Measurements from ENCODE around the gene BCAN.

Gene BCAN

DNA sequence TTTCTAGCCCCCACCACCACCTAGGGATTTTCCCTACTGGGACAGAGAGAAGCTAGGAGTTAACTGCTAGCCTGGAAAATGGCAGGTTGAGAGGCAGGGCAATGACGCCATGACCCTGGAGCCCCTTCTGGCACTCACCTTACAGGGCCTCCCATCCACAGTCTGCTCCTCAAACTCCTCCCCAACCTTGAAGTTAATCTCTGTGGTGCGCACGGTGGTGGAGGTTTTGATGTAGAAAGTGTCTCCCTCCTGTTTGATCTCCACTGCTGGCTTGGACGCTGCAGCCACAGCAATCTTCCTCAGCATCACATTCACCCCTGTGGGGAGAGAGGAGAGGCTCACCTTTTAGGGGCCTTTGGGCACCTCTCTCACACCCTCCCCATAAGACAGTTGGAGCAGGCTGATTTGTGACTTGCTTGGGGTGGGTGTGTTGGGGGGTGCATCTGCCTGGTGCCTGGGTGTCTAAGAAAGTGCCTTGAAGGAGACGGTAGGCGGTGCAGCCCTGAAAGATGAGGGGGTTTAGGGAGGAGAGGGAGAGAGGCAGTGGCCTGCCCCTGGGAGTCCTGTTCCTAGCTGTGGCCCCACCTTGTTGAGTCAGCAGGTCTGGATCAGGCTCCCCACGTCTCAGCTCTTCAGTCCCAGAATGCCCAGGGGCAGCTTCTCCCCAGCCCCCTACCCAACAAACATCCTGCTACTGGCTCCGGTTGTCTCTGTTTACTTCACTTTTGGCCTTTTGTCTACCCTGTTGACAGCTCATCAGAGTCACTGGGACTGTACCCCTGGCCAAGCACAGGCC, 59.0 kb downstream of the BCAN start:
- DNase-seq (ENCODE audit: low read depth), result no peak

DNA sequence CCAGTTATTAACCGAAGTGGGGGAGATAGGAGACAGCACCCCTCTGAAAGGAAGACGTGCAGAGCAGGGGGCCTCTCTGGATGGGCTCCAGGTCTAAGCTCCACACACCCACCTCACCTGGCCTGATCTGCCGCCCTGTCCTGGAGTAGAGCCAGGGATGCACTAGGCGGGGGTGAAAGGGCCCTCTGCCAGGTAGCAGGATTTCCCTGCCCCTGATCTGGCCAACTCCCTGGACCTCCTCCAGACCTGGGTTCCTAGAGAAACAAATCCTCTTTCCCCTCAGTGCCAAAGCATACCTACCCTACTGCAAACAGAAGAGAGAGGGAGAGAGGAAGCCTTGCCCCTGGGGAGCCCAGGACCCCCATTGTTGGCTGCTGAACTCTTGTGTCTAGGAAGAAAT, 61.4 kb downstream of the BCAN start:
- DNase-seq (ENCODE audit: low read depth), result no peak

DNA sequence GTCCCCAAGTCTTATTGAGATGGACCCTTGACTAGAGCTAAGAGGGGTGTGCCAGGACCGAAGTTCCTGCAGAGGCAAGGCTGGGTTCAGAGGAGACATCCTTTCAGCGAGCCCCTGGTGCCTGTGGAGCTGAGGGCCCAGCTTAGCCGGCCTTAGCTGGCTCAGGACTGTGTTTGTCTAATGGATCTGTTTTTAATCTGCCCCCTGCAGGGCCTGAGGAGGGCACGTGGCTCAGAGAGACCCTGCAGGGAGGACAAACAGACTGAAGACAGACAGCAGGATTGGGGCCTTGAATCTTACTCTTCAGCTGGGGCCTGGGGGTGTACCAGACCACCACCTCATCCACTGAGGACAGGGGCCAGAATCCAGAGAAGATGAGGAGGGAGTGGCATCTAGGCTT, 61.8 kb downstream of the BCAN start:
- no peak for DNase-seq (ENCODE audit: low read depth)

DNA sequence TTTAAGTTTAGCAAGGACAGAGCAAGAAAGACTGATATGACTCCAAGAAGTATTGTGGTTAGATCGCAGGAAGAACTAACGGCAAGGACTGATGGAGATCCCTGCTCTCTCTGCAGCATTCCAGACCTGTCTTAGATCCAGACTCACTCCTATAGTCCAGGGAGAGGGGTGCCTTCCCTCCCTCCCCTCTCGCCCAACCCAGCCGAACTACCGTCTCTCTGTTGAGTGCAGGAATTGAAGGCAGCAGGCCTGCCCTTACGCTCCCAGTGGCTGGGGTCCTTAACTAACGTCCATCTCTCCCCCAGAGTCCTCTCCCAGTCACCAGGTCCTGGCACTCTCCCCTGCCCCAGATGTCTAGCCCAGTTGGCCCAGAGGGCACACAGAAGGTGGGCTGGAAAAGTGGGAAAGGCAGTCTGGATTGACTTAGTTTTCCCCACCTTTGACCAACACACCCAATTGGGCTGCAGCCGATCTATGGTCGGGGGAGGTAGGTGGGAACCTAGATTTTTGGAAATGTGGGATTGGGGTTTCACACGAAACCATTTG, 62.3 kb downstream of the BCAN start:
- no peak for DNase-seq (ENCODE audit: low read depth)

- DNase-seq (ENCODE audit: low read depth), result peak; percentile 74
Observed at GRCh38 chr1:156704930-156705320, 63.0 kb downstream of the BCAN start.

DNA sequence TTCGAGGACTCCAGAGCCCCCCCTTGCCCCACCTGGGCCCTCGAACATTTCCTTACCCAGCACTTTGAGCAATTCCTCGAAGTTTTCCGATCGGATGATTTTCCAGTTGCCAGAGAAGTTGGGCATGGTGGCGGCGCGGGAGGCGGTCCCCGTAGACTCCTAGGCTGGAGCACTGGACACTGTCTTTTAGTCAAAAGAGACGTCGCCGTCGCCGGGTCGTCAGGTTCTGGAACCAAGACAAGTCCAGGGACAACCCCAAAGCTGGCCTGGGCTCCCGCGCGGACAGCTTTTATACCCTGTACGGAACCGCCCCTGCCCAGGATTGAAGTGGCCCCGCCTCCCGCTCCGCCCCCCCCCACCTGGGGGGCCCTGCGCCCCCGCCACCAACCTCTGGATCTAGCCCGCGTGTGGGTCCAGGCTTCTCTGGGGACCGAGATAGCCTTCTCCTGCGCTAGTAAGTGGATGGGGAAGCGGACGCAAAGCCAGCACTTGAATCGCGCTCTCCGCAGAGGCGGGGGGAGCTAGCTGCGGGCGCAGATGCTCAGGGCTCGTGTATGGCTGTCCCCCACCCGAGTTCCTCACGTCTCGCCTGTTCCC, 63.5 kb downstream of the BCAN start, which contains the start of gene CRABP2:
CRABP2 (minus strand) TSS at position 263 of the 597 bp plus-strand sequence; CDS start at position 126, 137 bp downstream.
- peak; percentile 43 for DNase-seq (ENCODE audit: low read depth)

DNA sequence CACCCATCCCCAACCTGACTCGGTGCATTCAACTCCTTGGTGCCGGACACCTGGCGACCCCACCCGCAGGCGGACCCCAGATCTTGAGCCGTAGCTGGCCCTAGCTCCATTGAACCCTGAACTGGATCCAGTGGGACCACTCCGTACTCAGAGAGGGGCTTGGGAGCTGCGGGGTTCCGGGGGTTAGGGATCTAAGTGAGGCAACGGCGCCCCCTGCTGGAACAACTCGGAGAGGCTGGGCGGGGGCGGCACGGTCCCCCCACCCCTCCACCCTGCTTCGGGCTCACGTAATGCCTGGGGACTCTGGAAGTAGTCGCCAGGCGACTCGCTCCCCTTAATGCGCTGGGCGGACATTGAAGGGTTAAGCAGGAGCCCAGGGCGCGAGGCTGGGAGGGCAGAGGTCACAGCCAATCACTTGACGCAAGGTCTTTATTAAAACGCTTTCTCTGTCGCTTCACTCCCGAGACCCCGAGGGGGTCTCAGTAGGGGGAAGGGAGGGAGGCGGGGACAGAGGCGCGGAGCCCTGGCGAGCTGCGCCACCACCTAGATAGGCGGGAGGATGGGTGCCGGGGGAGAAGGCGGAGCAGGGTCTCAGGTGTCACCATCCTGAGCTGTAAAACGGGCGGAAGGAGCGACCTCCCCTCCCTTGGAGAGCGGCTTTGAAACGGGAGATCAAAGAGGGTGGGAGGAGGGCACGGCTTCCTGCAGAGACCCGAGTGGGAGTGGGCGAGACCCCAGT, 64.2 kb downstream of the BCAN start:
- peak; percentile 61 for DNase-seq (ENCODE audit: low read depth)

DNA sequence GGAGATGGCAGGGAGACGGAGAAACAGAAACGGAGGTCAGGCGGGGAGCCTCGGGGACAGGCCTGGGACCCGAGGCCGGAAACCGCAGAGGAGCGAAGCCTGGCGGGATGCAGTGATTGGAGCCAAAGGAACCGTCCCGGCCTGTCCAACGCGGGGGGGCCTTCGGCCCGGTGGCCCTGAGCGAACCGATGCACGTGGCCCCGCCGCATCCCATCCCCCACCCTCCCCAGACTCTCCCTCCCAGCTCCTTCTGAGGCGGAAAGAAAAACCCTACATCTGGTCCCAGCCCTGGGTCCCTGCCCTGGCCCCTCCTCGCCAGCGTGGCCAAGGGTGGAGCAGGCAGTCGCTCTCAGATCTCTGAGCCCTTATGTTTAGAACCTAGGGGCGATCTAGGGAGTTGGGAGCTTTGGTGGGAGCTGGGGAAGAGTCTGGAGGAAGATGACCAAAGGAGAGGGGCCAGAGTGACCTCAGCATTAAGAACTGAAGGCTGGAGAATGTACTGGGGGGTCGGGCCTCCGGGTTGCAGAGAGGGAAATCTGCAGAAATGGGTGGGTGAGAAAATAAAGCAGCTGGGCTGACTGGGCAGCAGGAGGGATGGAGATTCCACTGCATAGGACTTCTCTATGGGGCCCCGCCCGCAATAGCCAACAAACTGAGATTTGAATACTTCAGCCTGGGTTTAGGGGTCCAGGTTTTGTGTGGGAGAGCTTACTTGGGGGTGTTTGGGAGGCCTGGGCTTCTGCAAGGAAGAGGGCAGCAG, 64.9 kb downstream of the BCAN start:
- DNase-seq (ENCODE audit: low read depth), result peak; percentile 84

GRCh38 chr1:156707417-156708217, 65.7 kb downstream of the BCAN start:
- peak; percentile 72 for DNase-seq (ENCODE audit: low read depth)

GRCh38 chr1:156708218-156708661, 66.3 kb downstream of the BCAN start:
- DNase-seq (ENCODE audit: low read depth), result no peak

DNA sequence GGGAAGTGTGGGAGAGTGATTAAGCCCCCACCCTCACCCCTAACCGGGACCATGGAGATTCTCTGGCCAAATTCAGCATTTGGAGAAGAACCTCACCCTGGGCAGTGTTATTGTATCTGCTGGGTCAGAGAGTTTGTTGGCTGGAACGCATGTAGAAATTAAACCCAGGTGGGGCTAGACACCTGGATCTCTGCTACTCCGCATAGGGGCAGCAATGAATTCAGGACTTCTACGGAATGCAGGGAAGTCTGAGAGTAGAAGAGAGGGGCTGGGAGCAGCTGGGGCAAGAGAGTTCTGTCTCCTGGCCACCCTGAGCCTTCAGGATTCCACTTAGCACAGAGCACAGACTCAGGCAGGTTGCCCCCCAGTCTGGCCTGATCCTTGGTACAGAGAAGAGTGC, 67.1 kb downstream of the BCAN start:
- no peak for DNase-seq (ENCODE audit: low read depth)
